SKM-1 (cell line): ENCODE results near the gene INPP5K.
"Not testable (repeated sequence)": the region's sequence is repeated elsewhere in the genome, so short reads cannot be mapped to it uniquely, and the experiment has no call there.

Source experiments
- DNase-seq: peaks from one replicate; lab custom pipeline; 2025; ENCODE audit not compliant: unreplicated experiment; lab: John Stamatoyannopoulos, UW

Gene INPP5K

GRCh38 chr17:1548032-1548431, 31.6 kb upstream of the INPP5K start:
- no peak for DNase-seq

DNA sequence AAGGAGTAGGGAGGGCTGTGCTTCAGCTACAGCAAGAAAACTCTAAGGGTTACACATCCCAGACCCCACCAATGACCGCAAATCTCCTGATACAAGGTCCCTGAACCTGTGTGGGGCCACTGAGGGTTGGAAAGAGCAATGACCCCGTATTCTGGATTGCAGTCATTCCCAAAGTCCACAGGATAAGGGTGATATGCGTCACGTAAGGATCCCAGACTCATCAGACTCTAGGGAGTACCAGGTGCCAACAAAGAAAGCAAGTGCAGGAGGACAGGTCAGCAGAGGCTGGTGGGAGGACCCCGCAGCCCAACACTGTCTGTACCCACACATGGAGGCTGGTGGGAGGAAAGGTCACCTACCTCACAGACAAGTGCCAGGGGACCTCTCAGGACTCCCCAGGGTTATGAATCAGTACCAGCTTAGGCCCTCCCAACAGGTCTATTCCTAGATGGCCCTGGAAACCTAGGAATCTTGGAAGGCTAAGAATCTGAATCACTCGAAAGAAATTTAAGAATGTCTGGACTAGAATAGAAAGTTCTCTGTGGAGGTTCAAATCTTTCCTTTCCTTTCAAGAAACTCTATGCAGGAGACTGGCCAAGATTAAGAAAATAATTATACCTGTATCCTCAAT, 30.0 kb upstream of the INPP5K start:
- DNase-seq: no peak

- no peak for DNase-seq
Observed at GRCh38 chr17:1545618-1546017, 29.2 kb upstream of the INPP5K start.

DNA sequence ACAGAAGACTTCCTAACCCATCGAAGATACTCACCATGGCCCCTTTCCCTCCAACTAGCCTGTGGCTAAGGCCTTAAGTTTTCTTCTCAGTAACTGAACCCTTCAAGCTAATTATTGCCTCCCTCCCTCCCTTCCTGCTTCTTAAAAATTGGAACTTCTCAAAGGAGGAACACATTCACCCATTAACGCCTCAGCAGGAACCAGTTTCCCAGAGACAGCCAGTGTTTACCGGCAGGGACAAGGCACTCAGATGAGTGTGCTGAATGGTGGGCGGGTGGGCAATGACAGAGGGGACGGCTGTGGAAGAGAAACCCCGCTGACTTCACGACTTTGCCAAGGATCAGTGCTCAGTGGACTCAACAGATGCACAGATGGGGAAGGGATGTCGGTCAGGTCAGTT, 25.9 kb upstream of the INPP5K start:
- DNase-seq: no peak

- DNase-seq: no peak
Observed at GRCh38 chr17:1541367-1541904, 25.0 kb upstream of the INPP5K start.

DNA sequence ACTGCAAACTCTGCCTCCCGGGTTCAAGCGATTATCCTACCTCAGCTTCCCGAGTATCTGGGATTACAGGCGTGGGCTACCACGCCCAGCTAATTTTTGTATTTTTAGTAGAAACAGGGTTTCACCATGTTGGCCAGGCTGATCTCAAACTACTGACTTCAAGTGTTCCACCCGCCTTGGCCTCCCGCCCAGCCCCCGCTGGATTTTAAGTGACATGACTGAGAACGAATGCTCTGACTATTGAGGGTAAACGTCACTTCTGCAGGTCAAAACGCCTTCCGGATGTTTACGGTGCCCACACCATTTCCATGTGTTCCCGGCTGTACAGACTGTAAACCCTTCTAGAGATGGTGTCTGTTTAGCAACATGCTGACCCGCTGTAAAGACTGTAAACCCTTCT, 23.4 kb upstream of the INPP5K start:
- DNase-seq: no peak

DNA sequence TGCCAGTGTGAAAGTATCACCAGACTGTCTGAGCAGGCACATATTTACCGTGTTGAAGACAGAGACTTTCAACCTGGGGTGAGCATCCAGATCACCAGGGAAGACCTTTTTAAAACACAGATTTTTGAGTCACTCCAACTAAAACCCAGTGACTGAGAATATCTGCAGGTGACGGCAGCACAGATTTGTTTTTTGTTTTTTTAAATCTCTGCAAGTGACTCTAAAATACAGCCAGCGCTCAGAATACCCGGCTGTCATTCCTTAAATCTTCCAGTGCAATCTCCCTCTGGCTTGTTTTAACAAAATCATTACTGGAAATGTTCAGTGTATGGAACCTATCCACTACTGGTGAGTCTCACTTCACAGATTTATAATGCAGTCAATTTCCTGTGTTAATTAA, 19.3 kb upstream of the INPP5K start:
- no peak for DNase-seq

DNA sequence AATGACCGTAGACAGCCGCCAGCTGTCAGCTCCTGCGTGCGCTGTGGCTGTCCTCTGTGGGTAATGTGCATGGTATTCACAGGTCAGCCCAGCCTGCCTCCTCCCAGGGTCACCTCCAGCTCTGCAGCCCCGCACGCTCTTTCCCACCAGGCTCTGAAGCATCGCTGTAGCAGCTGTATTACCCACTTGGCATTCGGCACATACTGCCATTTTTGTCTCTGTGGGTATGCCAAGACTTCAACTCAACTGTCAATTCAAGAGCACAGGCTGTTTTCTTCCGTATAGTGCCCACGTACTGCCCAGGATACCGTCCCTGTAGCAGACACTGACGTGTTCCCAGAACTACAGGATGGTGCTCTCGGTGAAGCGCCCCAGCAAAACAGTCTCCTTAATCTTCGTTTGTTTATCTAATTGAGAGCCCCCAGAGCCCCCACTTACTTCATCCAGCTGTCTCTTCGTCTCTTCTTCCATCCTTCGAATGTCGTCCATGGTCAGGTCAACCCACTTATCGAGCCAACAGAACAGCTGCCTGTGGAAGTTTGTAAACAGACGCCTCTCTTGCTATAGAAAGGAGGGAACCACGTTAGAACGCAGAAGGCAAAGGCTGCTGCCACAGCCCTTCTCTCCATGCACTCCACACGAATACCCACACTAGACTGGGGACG, 17.4 kb upstream of the INPP5K start:
- no peak for DNase-seq

DNA sequence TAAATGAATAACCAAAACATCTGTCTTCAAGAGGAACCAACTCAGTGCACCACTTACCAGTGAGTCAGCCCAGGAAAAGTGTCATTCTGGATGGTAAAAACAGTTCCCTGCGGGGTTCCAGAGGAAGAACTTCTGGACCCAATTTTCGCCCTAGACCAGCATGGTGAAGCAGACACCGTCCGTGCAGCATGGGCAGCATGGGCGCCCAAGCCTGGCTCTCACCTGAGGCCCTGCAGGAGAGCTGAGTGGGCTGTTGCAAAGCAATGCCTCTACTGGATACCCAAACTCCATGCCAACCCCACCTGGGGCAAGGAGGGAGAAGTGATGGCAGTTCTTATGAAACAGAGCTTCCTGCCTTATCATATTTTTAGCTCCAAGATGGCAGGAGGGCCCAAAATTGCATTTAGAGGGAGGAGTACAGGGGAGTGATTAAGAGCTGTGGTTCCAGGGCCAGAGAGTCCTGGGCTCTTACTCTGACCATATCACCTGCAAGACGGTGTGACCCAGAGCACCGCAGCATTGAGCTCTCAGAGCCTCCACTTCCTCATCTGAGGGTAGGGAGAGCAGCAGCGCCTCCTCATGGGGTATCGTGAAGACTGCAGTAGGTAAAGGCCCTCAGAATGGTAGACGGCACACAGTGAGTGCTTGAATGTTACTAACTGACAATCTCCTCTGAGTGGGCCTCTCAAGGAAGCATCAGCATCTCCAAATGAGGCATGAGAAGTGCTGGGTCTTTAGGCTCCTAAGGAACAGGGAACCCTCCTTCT, 16.6 kb upstream of the INPP5K start:
- DNase-seq: peak; percentile 3

DNA sequence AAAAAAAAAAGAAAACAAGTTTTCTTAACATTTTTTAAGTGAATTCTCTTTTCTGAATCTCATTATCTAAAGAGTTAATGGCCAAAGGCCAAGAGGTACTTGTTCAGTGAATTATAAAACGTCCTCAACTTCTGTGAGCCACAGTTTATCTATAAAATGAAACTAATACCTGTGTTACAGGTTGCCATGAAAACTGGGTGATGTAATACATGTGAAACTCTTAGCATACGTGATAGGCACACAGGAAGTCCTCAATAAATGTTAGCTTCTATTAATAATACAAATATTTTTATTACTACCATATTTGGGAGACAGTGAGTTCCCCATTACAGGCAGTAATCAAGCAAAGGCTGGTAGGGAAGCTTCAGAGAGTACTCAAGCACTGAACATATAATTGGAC, 13.5 kb upstream of the INPP5K start:
- DNase-seq: no peak

GRCh38 chr17:1526876-1527275, 10.5 kb upstream of the INPP5K start:
- DNase-seq: not testable (repeated sequence)

GRCh38 chr17:1522626-1523025, 6.2 kb upstream of the INPP5K start:
- DNase-seq: no peak

DNA sequence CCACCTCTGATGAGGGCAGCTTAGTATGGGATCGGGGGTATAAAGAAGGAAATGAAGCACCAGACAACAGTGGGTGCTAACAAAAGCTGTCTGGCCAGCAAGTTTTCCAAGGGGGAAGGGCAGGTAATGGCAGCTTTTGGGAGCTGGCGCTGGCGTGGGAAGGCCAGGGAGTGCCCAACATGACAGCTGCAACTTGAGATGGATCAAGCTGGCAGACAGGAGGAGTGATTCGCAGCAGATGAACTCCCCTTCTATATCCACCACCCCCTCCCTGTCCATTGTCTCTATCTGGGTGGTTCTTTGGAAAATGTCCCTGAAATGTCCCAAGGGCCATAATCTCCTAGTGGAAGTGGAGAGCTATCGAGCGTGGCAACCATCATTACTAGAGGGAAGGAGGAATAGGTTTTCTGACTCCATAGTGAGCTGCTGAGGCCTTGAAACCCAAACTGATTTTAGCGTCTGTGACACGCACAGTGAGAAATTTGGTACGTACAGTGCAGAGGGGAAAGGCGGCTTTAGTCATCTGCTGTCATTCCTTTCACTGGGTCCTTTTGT, 4.8 kb upstream of the INPP5K start:
- DNase-seq: no peak

- DNase-seq: no peak
Observed at GRCh38 chr17:1519678-1520077, 3.3 kb upstream of the INPP5K start.

- DNase-seq: no peak
Observed at GRCh38 chr17:1518410-1518809, 2.0 kb upstream of the INPP5K start.

- DNase-seq: no peak
Observed at GRCh38 chr17:1515640-1516387, 598 bp downstream of the INPP5K start.

DNA sequence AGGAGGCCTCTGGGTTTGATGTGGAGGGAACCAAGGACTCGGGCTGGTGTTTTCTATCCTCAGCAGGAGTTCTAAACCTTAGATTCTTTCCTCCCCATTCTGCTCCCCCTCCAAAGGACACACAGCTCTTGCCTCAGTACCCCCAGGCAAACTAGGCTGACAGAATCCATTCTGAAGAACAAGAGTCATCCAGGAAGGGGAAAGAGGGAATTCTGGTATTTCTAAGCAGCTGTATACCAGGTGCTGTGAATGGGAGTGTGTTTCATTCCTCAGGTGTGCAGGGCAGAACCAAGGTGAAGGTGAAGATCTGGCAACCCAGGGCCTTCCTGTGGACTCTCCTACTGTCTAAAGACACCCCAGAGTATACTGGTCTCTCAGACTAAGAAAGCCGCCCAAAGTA, 4.1 kb downstream of the INPP5K start:
- DNase-seq: no peak

DNA sequence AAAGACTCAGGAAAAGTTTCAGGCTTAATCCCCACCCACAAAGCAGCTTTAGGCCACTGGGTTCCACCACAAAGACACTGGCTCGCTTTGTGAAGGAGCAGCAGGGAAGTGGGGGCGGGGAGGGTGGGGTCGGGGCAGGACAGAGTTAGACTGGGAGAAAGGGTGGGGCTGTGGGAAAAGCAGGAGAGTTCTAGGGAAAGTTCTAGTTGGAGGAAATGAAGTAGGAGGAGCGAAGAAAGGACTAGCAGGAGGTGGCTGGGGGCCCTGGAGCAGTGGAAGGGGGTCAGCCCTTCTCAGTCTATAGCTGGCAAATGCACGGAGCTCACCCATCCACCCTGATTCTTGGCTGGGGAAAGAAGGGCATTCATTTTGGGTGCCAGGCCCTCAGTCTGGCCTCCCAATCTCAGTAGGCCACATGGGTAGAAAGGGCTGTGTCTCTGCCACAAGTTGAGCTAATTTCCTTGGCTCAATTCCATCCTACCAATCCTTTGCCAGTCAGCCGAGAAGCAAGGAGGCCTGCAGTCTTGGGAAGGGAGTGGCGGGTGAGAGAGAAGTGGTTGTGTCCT, 4.6 kb downstream of the INPP5K start:
- DNase-seq: no peak

DNA sequence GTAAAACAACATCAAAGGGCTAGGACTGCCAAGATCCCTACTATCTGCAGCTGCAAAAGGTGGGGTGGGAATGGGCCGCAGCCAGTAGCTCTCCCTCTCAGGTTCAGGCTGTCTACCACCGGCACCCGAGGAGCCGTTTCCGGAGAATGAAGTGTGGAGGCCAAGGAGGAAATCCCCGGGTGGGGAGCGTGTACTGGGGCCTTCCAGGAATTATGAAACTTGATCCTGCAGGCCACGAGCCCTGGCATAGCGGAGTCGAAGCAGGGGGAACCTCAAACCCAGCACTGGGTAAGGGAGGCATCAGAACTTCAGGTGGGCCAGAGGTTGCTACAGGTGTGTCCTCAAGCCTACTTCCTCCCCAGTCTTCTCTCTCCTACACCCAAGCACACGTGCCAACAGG, 5.1 kb downstream of the INPP5K start:
- no peak for DNase-seq

- no peak for DNase-seq
Observed at GRCh38 chr17:1509290-1509881, 7.0 kb downstream of the INPP5K start.
